ENCODE data around the gene OR2A1.
"Not testable (repeated sequence)": the region's sequence is repeated elsewhere in the genome, so short reads cannot be mapped to it uniquely, and the experiment has no call there.

DNA sequence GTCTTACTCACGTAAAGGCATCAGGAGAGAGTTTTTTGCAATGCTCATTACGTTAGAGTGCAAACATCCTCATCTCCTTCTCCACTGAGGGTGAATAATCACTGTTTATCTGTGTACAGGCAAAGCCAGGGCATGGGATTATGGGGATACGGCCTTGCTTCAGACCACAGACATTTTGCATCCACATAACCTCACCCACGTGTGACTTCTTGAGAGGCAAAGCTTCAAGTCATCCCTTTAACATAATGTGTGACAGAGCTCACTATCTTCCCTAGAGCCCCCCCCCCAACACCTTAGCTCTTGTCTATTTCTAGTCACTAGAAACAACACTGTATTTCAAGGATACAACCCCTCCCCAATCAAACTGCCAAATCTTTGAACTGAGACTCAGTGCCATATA is 20.6 kb upstream of the OR2A1 start:
- TF ChIP-seq, protein P1, sequence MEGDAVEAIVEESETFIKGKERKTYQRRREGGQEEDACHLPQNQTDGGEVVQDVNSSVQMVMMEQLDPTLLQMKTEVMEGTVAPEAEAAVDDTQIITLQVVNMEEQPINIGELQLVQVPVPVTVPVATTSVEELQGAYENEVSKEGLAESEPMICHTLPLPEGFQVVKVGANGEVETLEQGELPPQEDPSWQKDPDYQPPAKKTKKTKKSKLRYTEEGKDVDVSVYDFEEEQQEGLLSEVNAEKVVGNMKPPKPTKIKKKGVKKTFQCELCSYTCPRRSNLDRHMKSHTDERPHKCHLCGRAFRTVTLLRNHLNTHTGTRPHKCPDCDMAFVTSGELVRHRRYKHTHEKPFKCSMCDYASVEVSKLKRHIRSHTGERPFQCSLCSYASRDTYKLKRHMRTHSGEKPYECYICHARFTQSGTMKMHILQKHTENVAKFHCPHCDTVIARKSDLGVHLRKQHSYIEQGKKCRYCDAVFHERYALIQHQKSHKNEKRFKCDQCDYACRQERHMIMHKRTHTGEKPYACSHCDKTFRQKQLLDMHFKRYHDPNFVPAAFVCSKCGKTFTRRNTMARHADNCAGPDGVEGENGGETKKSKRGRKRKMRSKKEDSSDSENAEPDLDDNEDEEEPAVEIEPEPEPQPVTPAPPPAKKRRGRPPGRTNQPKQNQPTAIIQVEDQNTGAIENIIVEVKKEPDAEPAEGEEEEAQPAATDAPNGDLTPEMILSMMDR (conservative IDR thresholded peaks at IDR 0.05; ENCODE audit: low read depth, low read length) = not testable (repeated sequence)
- TF ChIP-seq EZH2phosphoT487 (IDR thresholded peaks at IDR 0.05; ENCODE audit: borderline replicate concordance, low read length) = not testable (repeated sequence)

Measured in PC-3 (cell line).